Colonic mucosa (tissue), 4 donors: ENCODE measurements around the gene SPHK1. TPM values are rescaled to one million over a fixed set of nuclear protein-coding genes. Genes with fewer than 3 reads are reported as not detected.

Source experiments
- DNase-seq: peaks from one replicate; pipeline ENCODE4 v3.0.0-alpha.2; 2020
- H3K27ac ChIP-seq: fragments of 200-600 bp; one replicate; pipeline ENCODE4 v1.8.0; 2021
- H3K27me3 ChIP-seq: fragments of 200-600 bp; one replicate; pipeline ENCODE4 v1.8.0; 2021
- H3K36me3 ChIP-seq: fragments of 200-600 bp; one replicate; pipeline ENCODE4 v1.8.0; 2021
- H3K4me1 ChIP-seq: fragments of 200-600 bp; one replicate; pipeline ENCODE4 v1.8.0; 2021; ENCODE audit warnings: mild to moderate bottlenecking
- H3K4me3 ChIP-seq: fragments of 200-600 bp; one replicate; pipeline ENCODE4 v1.8.0; 2021
- H3K9ac ChIP-seq, 2 donors: one replicate each; pipeline ENCODE4 v1.7.0; 2013; ENCODE audit warnings: control low read depth in 2 of 2, low read depth in 2 of 2, low read length in 2 of 2
- H3K9me3 ChIP-seq: fragments of 200-600 bp; one replicate; pipeline ENCODE4 v1.8.0; 2021
- intact Hi-C: fragments of 100-400 bp; cut with DNase I; formaldehyde crosslinking; loops from one replicate; pipeline ENCODE4 v1.14.1; 2022
- total RNA-seq, 2 donors: library from RNA; stranded (reverse); fragmentation: NEBNext Ultra II Directional in 1 of 2; extraction: Animal tissue kit (Norgen Biotek cat#: 25700) in 1 of 2; gene quantifications; one replicate each; pipeline ENCODE4 v1.2.1, GENCODE V29; 2021
- TF ChIP-seq, protein P1 (sequence below): fragments of 200-600 bp; IDR thresholded peaks from one replicate; pipeline ENCODE4 v1.8.0; 2022; ENCODE audit warnings: antibody characterized with exemption, mild to moderate bottlenecking
- donor health status: healthy.
- donor health status: DM: no; HTN: no; CAD: no.
- donor health status: DM: no; HTN: no; CAD: no.

The SPHK1 gene
- total RNA-seq, 2 donors from 2014 or later, result 2.1 to 3.3 TPM

DNA sequence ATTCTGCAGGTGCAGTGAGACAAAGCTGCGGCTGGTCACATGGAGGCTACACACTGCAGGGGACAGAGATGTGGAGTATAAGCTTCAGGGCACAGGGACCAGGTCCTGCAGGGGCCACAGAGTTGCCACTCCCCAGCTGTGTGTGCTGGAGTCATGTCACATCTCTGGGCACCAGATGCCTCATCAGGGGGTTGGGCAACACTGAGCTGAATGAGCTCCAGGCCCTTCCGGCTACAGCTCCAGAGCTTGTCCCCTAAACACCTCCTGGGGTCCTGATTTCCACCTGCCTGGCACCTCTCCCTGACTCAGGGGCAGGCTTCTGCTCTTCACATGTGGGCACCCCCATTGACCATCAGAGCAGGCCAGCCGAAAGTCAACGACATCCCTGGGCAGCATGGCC lies 32.5 kb downstream of the SPHK1 start:
- intact Hi-C loops, result no loop called here
- no peaks in the 10 kb centered on the region for H3K36me3 ChIP-seq
- no peak overlapping the region for H3K9ac ChIP-seq
- H3K9me3 ChIP-seq, result no peaks in the 10 kb centered on the region
- no peaks in the 10 kb centered on the region for H3K4me1 ChIP-seq
- no peak overlapping the region for H3K4me3 ChIP-seq
- TF ChIP-seq, protein P1, sequence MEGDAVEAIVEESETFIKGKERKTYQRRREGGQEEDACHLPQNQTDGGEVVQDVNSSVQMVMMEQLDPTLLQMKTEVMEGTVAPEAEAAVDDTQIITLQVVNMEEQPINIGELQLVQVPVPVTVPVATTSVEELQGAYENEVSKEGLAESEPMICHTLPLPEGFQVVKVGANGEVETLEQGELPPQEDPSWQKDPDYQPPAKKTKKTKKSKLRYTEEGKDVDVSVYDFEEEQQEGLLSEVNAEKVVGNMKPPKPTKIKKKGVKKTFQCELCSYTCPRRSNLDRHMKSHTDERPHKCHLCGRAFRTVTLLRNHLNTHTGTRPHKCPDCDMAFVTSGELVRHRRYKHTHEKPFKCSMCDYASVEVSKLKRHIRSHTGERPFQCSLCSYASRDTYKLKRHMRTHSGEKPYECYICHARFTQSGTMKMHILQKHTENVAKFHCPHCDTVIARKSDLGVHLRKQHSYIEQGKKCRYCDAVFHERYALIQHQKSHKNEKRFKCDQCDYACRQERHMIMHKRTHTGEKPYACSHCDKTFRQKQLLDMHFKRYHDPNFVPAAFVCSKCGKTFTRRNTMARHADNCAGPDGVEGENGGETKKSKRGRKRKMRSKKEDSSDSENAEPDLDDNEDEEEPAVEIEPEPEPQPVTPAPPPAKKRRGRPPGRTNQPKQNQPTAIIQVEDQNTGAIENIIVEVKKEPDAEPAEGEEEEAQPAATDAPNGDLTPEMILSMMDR, result no peak
- DNase-seq, result no peak
- no peak overlapping the region for H3K27ac ChIP-seq
- no peaks in the 10 kb centered on the region for H3K27me3 ChIP-seq

GRCh38 chr17:76417499-76418143 lies 33.2 kb downstream of the SPHK1 start:
- no peak for DNase-seq
- no peak overlapping the region for H3K9ac ChIP-seq
- H3K4me3 ChIP-seq, result no peak overlapping the region
- H3K4me1 ChIP-seq, result no peaks in the 10 kb centered on the region
- no peak overlapping the region for H3K27ac ChIP-seq
- H3K9me3 ChIP-seq, result no peaks in the 10 kb centered on the region
- intact Hi-C loops, result no loop called here
- no peaks in the 10 kb centered on the region for H3K27me3 ChIP-seq
- no peaks in the 10 kb centered on the region for H3K36me3 ChIP-seq
- TF ChIP-seq, protein P1, result no peak

DNA sequence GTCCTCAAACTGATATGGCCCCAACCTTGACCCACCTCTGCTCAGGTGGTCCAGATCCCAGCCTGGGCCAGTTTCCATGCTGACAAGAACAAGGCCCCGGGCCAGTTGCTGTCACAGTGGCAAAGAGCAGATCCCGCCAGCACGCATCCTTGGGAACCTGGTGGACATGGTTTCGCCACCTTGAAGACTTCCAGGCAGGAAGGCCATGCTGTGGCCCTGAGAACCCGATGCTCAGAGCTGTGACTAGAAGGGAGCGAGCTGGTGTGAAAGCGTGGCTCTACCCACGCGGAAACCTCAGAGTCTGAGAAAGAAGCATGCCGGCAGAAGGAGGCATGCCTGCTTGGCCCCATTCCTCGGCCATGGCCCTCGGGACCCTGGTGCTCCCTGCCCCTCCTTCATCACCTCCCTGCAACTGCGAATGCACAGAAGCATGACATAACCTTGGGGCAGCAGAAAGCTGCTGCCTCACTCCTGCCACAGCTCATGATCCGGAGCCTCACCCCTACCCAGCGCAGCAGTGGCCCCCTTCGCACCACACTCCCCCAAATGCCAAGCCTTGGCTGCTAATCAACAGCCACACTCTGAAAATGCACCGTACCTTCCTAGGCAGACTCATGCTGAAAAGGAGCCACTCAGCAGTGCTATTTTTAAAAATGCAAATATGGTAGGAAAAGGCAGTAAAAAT lies 35.3 kb downstream of the SPHK1 start:
- Histone ChIP-seq H3K27me3 (no peaks in the 10 kb centered on the region), H3K9ac (no peak overlapping the region), H3K9me3 (no peaks in the 10 kb centered on the region), H3K27ac (no peak overlapping the region), H3K4me3 (no peak overlapping the region), H3K36me3 (no peaks in the 10 kb centered on the region), H3K4me1 (no peaks in the 10 kb centered on the region)
- DNase-seq, result no peak
- TF ChIP-seq, protein P1, result no peak
- intact Hi-C loops, result no loop called here

GRCh38 chr17:76420356-76421043 lies 36.1 kb downstream of the SPHK1 start:
- H3K36me3 ChIP-seq, result no peaks in the 10 kb centered on the region
- no peak overlapping the region for H3K27ac ChIP-seq
- H3K9ac ChIP-seq, result no peak overlapping the region
- no peak for DNase-seq
- intact Hi-C loops, result no loop called here
- TF ChIP-seq, protein P1, result no peak
- no peaks in the 10 kb centered on the region for H3K27me3 ChIP-seq
- H3K4me3 ChIP-seq, result no peak overlapping the region
- H3K9me3 ChIP-seq, result no peaks in the 10 kb centered on the region
- no peaks in the 10 kb centered on the region for H3K4me1 ChIP-seq

GRCh38 chr17:76421044-76421407 lies 36.6 kb downstream of the SPHK1 start:
- Histone ChIP-seq H3K4me3 (no peak overlapping the region), H3K9ac (no peak overlapping the region), H3K27ac (no peak overlapping the region), H3K27me3 (no peaks in the 10 kb centered on the region), H3K4me1 (no peaks in the 10 kb centered on the region), H3K36me3 (no peaks in the 10 kb centered on the region), H3K9me3 (no peaks in the 10 kb centered on the region)
- TF ChIP-seq, protein P1, result no peak
- intact Hi-C loops, result no loop called here
- no peak for DNase-seq
